Measurements from ENCODE around the gene PTPRK.

The PTPRK gene

DNA sequence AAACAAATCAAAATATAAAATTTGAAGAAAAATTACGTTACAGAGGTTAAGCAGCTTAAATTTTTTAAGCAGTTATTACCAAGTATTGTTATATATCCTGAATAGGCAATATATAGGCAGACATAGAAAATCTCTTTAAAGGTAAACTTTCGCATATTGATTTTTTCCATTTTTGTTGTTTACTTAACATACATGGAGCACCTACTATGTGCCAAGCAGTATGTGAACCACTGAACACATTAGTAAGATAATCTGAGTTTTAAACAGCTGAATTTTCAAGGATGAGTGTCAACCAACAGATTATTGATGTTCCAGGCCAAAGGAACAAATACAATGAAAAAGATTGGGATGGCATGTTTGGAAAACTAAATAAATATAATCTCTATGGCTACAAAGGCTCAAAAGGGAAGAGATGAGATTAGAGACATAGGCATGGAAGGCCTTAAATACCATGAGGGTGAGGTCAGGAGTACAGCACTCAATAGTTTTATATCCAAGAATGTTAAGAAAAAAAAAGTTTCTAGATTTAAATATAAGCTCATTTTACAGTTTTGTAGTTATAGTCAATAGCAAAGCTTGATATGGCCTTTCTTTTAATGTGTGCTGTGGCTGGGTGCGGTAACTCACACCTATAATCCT is 277.5 kb downstream of the PTPRK start:
- TF ChIP-seq, protein P1, sequence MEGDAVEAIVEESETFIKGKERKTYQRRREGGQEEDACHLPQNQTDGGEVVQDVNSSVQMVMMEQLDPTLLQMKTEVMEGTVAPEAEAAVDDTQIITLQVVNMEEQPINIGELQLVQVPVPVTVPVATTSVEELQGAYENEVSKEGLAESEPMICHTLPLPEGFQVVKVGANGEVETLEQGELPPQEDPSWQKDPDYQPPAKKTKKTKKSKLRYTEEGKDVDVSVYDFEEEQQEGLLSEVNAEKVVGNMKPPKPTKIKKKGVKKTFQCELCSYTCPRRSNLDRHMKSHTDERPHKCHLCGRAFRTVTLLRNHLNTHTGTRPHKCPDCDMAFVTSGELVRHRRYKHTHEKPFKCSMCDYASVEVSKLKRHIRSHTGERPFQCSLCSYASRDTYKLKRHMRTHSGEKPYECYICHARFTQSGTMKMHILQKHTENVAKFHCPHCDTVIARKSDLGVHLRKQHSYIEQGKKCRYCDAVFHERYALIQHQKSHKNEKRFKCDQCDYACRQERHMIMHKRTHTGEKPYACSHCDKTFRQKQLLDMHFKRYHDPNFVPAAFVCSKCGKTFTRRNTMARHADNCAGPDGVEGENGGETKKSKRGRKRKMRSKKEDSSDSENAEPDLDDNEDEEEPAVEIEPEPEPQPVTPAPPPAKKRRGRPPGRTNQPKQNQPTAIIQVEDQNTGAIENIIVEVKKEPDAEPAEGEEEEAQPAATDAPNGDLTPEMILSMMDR (IDR thresholded peaks at IDR 0.05; ENCODE audit: low read depth, low read length) = no peak
- DNase-seq (ENCODE audit: extremely low read depth, low read depth) = peak; percentile 7

- TF ChIP-seq, protein P1 (IDR thresholded peaks at IDR 0.05; ENCODE audit: low read depth, low read length) = no peak
Measured at GRCh38 chr6:128241216-128241615, 279.2 kb downstream of the PTPRK start.

GRCh38 chr6:128240024-128240428 is 280.4 kb downstream of the PTPRK start:
- TF ChIP-seq, protein P1 (IDR thresholded peaks at IDR 0.05; ENCODE audit: low read depth, low read length) = no peak
- DNase-seq (ENCODE audit: extremely low read depth, low read depth) = no peak

More at GRCh38 chr6:128241216-128241615, 279.2 kb downstream of the PTPRK start:
- DNase-seq (ENCODE audit: extremely low read depth, low read depth) = no peak

GRCh38 chr6:128239146-128239545 is 281.3 kb downstream of the PTPRK start:
- no peak for DNase-seq (ENCODE audit: extremely low read depth, low read depth)

DNA sequence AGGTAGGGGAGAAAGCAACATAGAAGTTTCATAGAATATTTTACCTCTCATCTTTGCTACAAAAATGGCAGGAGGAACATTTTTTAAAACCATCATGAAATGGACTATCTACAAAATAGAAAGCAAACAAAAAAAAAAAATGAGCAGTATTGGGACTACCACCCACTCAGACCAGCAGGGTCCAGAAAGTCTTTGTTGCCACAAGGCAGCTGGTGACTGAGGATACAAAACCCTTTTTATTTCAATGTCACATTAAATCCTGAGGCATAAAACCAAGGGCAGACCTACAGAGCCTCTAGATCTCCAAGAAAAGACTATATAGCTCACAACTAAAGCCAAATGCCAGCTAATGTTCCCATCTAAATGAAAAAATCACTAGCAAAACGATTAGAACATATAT is 282.2 kb downstream of the PTPRK start:
- TF ChIP-seq, protein P1 (IDR thresholded peaks at IDR 0.05; ENCODE audit: low read depth, low read length) = no peak

More at GRCh38 chr6:128239146-128239545, 281.3 kb downstream of the PTPRK start:
- TF ChIP-seq, protein P1 (IDR thresholded peaks at IDR 0.05; ENCODE audit: low read depth, low read length) = no peak

GRCh38 chr6:128235556-128235955 is 284.8 kb downstream of the PTPRK start:
- DNase-seq (ENCODE audit: extremely low read depth, low read depth) = no peak
- TF ChIP-seq, protein P1 (IDR thresholded peaks at IDR 0.05; ENCODE audit: low read depth, low read length) = no peak

More for the DNA sequence above, 282.2 kb downstream of the PTPRK start:
- no peak for DNase-seq (ENCODE audit: extremely low read depth, low read depth)

- TF ChIP-seq, protein P1 (IDR thresholded peaks at IDR 0.05; ENCODE audit: low read depth, low read length) = no peak
- DNase-seq (ENCODE audit: extremely low read depth, low read depth) = no peak
Measured at GRCh38 chr6:128233531-128233930, 286.9 kb downstream of the PTPRK start.

Data from AG09319 (cell line).